Measurements from ENCODE around the gene LDLRAD2.

LDLRAD2 gene

GRCh38 chr1:21845646-21846641, 33.9 kb downstream of the LDLRAD2 start:
- DNase-seq, result no peak

GRCh38 chr1:21847223-21848205, 35.4 kb downstream of the LDLRAD2 start:
- DNase-seq, result no peak

GRCh38 chr1:21848524-21849174, 36.6 kb downstream of the LDLRAD2 start:
- DNase-seq, result no peak

GRCh38 chr1:21849909-21850576, 38.0 kb downstream of the LDLRAD2 start:
- no peak for DNase-seq

- no peak for DNase-seq
These were observed 39.6 kb downstream of the LDLRAD2 start for GRCh38 chr1:21851430-21852250.

GRCh38 chr1:21852282-21853130, 40.4 kb downstream of the LDLRAD2 start:
- DNase-seq, result peak in 1 of 5 donors; percentile 18

GRCh38 chr1:21853131-21853427, 41.0 kb downstream of the LDLRAD2 start:
- no peak for DNase-seq

- DNase-seq, result no peak
These were observed 42.2 kb downstream of the LDLRAD2 start for GRCh38 chr1:21854090-21854750.

GRCh38 chr1:21854751-21855131, 42.7 kb downstream of the LDLRAD2 start:
- DNase-seq, result no peak

- no peak for DNase-seq
These were observed 43.4 kb downstream of the LDLRAD2 start for GRCh38 chr1:21855257-21856096.

GRCh38 chr1:21857142-21857839, 45.2 kb downstream of the LDLRAD2 start:
- no peak for DNase-seq

GRCh38 chr1:21857840-21858670, 46.0 kb downstream of the LDLRAD2 start:
- no peak for DNase-seq

- no peak for DNase-seq
These were observed 47.7 kb downstream of the LDLRAD2 start for GRCh38 chr1:21859669-21860179.

- no peak for DNase-seq
These were observed 48.9 kb downstream of the LDLRAD2 start for GRCh38 chr1:21860971-21861370.

GRCh38 chr1:21861602-21862429, 49.8 kb downstream of the LDLRAD2 start:
- DNase-seq, result no peak

- DNase-seq, result no peak
These were observed 51.9 kb downstream of the LDLRAD2 start for GRCh38 chr1:21863981-21864380.
